G401 (cell line): ENCODE data around the gene PHLDB1. TPM values are rescaled to one million over a fixed set of nuclear protein-coding genes. Genes with fewer than 3 reads are reported as not detected.
A peak's percentile ranks its signal among the peaks of the same experiment; 100 is the strongest.
"Not testable (repeated sequence)": the region's sequence is repeated elsewhere in the genome, so short reads cannot be mapped to it uniquely, and the experiment has no call there.

ENCODE experiments used
- DNase-seq: peaks from one replicate; pipeline ENCODE4 v3.0.0-alpha.2; 2015; ENCODE audit warnings: low spot score
- in situ Hi-C: cut with HindIII; loops from 2 replicates; pipeline ENCODE4 v1.10.0; 2016; ENCODE audit warnings: low sequenced_read_pairs, mixed read lengths
- total RNA-seq: library from RNA; depleted of rRNA; stranded (reverse); fragments of >200 nt; shearing (Covaris generic); gene quantifications from 2 replicates; pipeline ENCODE4 v1.2.3, GENCODE V29; 2014

Gene PHLDB1
- total RNA-seq, 1 experiment from 2014 or later, result 40.6 TPM

DNA sequence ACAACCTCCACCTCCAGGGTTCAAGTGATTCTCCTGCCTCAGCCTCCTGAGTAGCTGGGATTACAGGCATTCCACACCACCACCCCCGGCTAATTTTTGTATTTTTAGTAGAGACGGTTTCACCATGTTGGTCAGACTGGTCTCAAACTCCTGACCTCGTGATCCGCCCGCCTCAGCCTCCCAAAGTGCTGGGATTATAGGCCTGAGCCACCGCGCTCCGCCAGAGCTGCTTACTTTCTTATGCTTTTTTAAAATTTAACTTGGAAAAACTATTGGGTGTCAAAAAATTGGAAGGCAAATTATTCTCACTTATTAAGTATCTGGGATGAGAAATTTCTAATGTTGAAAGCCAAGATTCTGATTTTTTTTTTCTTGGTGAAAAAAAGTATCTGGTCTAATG is 3.7 kb upstream of the PHLDB1 start:
- DNase-seq, in situ Hi-C loops: not testable (repeated sequence)

DNA sequence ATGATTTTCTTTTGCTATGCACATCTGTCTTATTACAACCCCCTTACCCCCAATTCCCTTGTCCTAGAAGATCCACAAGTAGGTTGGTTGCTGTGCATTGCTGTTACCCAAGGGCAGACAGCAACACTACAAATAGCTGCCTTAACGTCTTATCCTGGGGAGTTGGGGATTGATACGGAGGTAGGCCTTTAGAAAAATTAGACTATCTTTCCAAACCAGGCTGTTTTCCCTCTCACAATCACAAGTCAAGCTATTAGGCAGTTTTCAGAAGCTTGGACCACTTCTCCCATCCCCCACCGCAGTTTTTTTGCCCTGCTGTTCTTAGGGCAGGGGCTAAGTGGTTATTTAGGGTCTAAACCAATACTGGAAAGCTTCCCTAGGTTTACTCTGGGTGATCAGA is 2.8 kb upstream of the PHLDB1 start:
- in situ Hi-C loops, result no loop called here
- DNase-seq, result no peak

DNA sequence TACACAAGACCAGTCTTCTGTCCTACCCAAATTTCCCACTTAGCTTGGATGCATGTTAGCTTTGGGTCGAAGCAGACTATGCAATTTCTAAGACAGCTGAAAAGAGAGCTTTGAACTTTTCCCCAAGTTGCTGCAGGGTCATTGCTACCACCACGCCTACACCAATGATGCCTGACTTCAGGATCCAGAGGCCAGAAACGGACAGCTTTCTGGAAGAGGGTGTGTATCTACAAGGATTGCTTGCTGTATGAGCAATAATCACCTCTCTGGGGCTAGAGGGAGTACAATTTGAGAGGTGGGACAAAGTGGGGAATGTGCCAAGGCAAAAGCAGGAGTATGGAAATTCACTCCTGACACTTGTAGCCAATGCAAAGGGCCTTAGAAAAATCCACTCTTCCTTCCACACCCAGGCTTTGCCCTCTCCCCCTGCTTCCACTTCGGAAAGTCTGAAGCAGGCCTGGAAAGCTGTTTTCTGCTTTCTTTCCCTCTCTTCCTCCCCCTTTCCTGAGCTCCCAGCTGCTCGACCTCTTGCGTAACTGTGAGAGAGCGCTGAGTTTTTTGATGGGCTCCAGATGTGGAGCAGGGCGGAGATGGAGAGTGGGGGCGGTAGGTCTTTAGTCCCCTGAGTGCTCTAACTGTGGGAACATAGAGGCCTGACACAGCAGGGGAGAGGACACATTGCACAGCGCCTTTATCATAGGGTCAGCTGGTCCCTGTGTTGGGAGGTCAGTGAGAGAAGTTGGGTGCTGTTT is 2.1 kb upstream of the PHLDB1 start:
- DNase-seq, result no peak
- in situ Hi-C loops, result no loop called here

DNA sequence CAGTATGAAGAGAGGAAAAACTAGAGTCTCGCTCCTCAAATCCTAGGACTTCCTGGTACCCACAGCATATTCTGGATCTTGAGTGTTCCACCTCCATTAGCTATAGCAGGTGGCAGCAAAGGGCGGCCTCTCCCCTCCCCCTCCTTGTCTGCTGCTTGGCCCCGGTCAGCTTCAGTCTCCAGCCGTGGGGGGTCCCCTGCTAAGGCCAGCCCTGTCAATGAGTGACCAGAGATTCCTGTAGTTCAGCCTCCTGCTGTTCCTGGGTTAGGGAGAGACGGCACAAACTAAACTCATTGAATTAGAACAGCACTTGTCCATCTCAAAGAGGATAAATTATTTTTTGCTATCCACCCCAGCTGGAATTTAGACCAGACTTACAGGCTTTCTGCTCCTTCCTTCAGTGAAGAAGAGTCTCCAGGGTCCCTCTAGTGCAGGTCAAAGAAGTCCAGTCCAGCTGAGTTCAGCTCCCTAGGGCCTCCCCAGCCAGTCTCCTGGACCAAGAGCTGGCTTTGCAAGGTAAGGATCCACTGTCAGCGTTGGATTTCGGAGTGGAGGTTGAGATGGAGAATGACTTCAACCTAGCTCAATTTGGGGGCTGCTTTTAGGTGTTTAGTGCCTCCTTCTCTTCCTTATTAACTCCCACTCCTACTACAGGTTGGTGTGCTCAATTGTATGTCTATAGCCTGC is 1.1 kb upstream of the PHLDB1 start:
- in situ Hi-C loops, result no loop called here
- no peak for DNase-seq

- in situ Hi-C loops, result no loop called here
- no peak for DNase-seq
Measured at GRCh38 chr11:118606844-118607228, 579 bp upstream of the PHLDB1 start.

- DNase-seq, result peak; percentile 50
- in situ Hi-C loops, result no loop called here
Measured at GRCh38 chr11:118608360-118609227, 1.2 kb downstream of the PHLDB1 start.

- DNase-seq, result no peak
- in situ Hi-C loops, result no loop called here
Measured at GRCh38 chr11:118609380-118610224, 2.2 kb downstream of the PHLDB1 start.

DNA sequence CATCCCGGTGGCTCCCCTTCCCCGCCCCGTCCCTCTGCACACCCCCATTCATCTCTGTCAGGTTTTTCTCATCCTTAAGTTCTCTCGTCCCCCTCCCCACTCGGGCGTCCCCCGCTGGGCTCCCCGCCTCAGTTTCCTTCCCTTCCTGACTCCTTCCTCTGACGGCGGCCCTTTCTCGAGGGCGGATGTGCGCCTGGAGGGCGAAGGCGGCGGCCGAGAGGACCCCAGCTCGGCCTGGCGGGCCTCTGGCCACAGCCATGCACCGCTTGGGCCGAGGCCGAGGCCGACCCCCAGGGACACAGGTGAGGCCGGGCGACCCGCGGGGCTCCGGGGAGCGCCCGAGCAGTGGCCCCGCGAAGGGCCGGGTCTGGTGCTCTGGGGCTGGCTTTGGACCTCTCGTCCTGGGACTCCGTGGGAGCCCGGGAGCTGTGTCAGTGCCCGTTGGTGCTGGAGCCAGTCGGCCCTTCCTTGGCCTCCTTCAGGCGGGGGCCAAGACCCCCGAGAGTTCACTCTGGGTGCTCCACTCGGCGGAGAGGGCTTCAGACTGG is 2.9 kb downstream of the PHLDB1 start:
- in situ Hi-C loops, result no loop called here

GRCh38 chr11:118610773-118611432 is 3.5 kb downstream of the PHLDB1 start:
- peak; percentile 81 for DNase-seq
- in situ Hi-C loops, result no loop called here

More for the DNA sequence above, 2.9 kb downstream of the PHLDB1 start:
- DNase-seq, result no peak

GRCh38 chr11:118611433-118611795 is 4.0 kb downstream of the PHLDB1 start:
- in situ Hi-C loops, DNase-seq: not testable (repeated sequence)

DNA sequence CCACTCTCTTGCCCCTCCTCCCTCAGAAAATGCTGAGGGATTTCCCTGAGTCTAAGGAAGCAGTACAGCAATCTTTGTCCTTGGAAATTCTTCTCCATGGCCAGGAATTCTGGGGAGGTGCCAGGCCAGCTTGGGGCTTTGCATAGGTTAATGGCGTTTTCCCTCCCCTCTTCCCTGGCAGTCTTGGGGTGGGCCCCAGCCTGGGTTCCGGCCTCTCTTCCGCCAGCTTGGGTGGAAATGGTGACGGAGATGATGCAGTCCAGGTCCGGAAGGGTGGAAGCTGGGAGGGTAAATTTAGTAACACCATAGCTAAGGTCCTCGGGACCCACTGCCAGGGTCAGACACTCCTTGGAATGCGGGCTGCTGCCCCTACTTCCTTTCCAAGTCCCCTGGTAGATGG is 5.0 kb downstream of the PHLDB1 start:
- in situ Hi-C loops, result no loop called here
- no peak for DNase-seq

GRCh38 chr11:118614511-118614910 is 7.1 kb downstream of the PHLDB1 start:
- DNase-seq, result no peak
- in situ Hi-C loops, result no loop called here

- in situ Hi-C loops, result no loop called here
- DNase-seq, result no peak
Measured at GRCh38 chr11:118615282-118615975, 8.0 kb downstream of the PHLDB1 start.

DNA sequence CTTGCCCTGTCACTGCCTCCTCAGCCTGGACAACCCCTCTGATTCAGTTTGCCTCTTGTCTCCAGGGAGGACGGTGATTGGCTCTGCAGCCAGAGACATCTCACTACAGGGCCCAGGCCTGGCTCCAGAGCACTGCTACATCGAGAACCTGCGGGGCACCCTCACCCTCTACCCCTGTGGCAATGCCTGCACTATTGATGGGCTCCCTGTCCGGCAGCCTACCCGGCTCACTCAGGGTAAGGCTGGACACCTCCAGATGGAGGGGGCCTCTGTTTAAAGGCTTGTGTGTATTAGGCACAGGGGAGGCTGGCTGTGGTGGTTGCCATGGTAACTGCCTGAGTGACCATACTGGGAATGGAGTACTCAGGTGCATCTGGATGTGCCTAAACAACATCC is 8.6 kb downstream of the PHLDB1 start:
- in situ Hi-C loops, result no loop called here
- no peak for DNase-seq

DNA sequence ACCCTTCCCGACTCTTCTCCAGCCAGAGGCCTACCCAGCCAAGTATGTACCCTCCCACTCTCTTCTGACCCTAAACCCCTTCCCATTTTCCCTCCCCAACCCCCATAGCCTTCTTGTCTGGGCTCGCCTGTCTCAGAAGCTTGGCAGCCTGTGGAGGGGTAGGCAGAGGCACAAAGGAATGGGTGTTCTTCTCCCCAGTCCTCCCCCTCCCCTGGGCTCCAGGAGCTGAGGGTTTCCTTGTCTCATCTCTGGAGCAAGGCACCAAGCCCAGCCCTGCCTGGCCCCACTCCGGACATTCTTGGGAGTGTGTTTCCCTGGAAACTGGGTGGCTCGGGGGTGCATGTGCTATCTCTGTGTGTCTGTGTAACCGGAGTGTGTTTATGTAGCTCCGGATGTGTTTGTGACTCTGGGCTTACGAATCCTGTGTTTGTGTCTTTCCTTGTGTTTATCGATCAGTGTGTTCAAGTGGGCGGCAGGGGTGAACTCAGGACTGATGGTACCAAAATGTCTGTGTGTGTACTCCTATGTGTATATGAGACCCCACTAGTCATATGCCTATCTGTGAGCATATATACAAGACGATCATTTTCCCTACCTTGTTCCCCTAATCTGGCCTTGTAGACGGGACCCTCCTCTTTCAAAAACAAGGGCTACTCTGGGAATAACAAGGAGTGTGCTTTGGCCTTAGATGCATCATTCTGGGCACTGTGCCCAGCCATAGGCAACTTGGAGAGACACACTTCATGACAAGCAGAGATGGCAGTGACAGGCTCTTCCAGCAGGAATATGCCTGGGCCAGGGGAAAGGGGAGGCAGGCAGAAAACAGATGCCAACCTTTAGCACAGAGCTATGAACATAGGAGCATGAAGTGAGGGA is 10.9 kb downstream of the PHLDB1 start:
- no peak for DNase-seq
- in situ Hi-C loops, result no loop called here

- in situ Hi-C loops, result no loop called here
Measured at GRCh38 chr11:118618991-118619375, 11.6 kb downstream of the PHLDB1 start.

More at GRCh38 chr11:118618991-118619375, 11.6 kb downstream of the PHLDB1 start:
- DNase-seq, result no peak
